ACHN (cell line): ENCODE results near the gene LRRFIP1.
A peak's percentile ranks its signal among the peaks of the same experiment; 100 is the strongest.
"Not testable (repeated sequence)": the region's sequence is repeated elsewhere in the genome, so short reads cannot be mapped to it uniquely, and the experiment has no call there.

ENCODE experiments used
- DNase-seq: peaks from one replicate; pipeline ENCODE4 v3.0.0-alpha.2; 2015
- in situ Hi-C: cut with HindIII; loops from 2 replicates; pipeline ENCODE4 v1.10.0; 2017; ENCODE audit warnings: low sequenced_read_pairs, low pct_ligation_motif_present, low pct_unique_long_range_greater_than_20kb

LRRFIP1 gene

GRCh38 chr2:237595829-237596519 lies 31.4 kb upstream of the LRRFIP1 start:
- in situ Hi-C loops, DNase-seq: not testable (repeated sequence)

GRCh38 chr2:237596520-237597195 lies 30.7 kb upstream of the LRRFIP1 start:
- DNase-seq = no peak
- in situ Hi-C loops = no loop called here

- no peak for DNase-seq
- in situ Hi-C loops = no loop called here
These were observed 29.9 kb upstream of the LRRFIP1 start for GRCh38 chr2:237597196-237598145.

- DNase-seq = no peak
- in situ Hi-C loops = no loop called here
These were observed 28.7 kb upstream of the LRRFIP1 start for GRCh38 chr2:237598468-237599208.

GRCh38 chr2:237599465-237600110 lies 27.8 kb upstream of the LRRFIP1 start:
- in situ Hi-C loops = no loop called here
- no peak for DNase-seq

- DNase-seq = no peak
- in situ Hi-C loops = no loop called here
These were observed 27.1 kb upstream of the LRRFIP1 start for GRCh38 chr2:237600205-237600846.

GRCh38 chr2:237601453-237602116 lies 25.8 kb upstream of the LRRFIP1 start:
- in situ Hi-C loops = no loop called here
- DNase-seq = no peak

GRCh38 chr2:237602409-237602808 lies 25.0 kb upstream of the LRRFIP1 start:
- in situ Hi-C loops = no loop called here
- no peak for DNase-seq

- no peak for DNase-seq
- in situ Hi-C loops = no loop called here
These were observed 24.2 kb upstream of the LRRFIP1 start for GRCh38 chr2:237603049-237603717.

- in situ Hi-C loops = no loop called here
- DNase-seq = no peak
These were observed 23.5 kb upstream of the LRRFIP1 start for GRCh38 chr2:237603718-237604362.

- in situ Hi-C loops = no loop called here
- no peak for DNase-seq
These were observed 23.0 kb upstream of the LRRFIP1 start for GRCh38 chr2:237604391-237604790.

- DNase-seq = peak; percentile 45
- in situ Hi-C loops = no loop called here
These were observed 22.4 kb upstream of the LRRFIP1 start for GRCh38 chr2:237604960-237605359.

GRCh38 chr2:237606522-237606921 lies 20.9 kb upstream of the LRRFIP1 start:
- in situ Hi-C loops, DNase-seq: not testable (repeated sequence)

- no peak for DNase-seq
- in situ Hi-C loops = no loop called here
These were observed 14.6 kb upstream of the LRRFIP1 start for GRCh38 chr2:237612527-237613357.

GRCh38 chr2:237613679-237614078 lies 13.7 kb upstream of the LRRFIP1 start:
- no peak for DNase-seq
- in situ Hi-C loops = no loop called here
